HG02588 (cell line): ENCODE data around the gene PCDHGB4.
"Not testable (repeated sequence)": the region's sequence is repeated elsewhere in the genome, so short reads cannot be mapped to it uniquely, and the experiment has no call there.

Experiments
- ATAC-seq: cut with Tn5 transposase; IDR thresholded peaks from one replicate; pipeline ENCODE4 v1.9.1; 2021; ENCODE audit warnings: mild to moderate bottlenecking, moderate library complexity; ENCODE audit not compliant: unreplicated experiment

PCDHGB4 gene

DNA sequence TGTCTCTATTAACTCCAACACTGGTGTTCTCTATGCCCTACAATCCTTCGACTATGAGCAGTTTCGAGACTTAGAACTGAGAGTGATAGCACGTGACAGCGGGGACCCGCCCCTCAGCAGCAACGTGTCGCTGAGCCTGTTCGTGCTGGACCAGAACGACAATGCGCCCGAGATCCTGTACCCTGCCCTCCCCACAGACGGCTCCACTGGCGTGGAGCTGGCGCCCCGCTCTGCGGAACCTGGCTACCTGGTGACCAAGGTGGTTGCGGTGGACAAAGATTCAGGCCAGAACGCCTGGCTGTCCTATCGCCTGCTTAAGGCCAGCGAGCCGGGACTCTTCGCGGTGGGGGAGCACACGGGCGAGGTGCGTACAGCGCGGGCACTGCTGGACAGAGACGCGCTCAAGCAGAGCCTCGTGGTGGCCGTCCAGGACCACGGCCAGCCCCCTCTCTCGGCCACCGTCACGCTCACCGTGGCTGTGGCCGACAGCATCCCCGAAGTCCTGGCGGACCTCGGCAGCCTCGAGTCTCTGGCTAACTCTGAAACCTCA, 35.3 kb downstream of the PCDHGB4 start:
- no peak for ATAC-seq

DNA sequence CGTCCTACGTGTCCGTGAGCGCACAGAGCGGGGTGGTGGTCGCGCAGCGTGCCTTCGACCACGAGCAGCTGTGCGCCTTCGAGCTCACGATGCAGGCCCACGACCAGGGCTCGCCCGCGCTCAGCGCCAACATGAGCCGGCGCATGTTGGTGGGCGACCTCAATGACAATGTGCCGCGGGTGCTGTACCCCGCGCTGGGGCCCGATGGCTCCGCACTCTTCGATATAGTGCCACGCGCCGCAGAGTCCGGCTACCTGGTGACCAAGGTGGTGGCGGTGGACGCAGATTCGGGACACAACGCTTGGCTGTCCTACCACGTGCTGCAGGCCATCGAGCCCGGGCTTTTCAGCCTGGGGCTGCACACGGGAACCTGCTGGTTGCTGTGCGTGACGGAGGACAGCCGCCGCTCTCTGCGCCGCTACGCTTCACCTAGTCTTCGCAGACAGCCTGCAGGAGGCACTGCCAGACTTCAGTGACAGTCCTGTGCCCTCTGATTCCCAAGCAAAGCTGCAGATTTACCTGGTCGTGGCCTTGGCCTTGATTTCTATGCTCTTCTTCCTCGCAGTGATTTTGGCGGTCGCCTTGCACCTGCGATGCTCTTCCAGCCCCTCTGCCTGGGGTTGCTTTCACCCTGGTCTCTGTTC, 40.4 kb downstream of the PCDHGB4 start:
- no peak for ATAC-seq

DNA sequence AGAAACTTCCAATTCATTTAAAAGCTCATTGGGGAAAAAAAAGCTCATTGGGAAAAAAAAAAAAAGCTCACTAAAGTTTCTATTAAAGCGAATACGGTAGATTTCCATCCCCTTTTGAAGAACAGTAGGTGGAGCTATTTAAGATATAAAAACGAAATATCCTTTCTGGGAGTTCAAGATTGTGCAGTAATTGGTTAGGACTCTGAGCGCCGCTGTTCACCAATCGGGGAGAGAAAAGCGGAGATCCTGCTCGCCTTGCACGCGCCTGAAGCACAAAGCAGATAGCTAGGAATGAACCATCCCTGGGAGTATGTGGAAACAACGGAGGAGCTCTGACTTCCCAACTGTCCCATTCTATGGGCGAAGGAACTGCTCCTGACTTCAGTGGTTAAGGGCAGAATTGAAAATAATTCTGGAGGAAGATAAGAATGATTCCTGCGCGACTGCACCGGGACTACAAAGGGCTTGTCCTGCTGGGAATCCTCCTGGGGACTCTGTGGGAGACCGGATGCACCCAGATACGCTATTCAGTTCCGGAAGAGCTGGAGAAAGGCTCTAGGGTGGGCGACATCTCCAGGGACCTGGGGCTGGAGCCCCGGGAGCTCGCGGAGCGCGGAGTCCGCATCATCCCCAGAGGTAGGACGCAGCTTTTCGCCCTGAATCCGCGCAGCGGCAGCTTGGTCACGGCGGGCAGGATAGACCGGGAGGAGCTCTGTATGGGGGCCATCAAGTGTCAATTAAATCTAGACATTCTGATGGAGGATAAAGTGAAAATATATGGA, 43.0 kb downstream of the PCDHGB4 start, which contains the start of gene PCDHGA12:
Gene PCDHGA12 (plus strand): TSS at position 176 of the 782 bp plus-strand sequence. CDS start 253 bp downstream, at position 429.
- no peak for ATAC-seq

DNA sequence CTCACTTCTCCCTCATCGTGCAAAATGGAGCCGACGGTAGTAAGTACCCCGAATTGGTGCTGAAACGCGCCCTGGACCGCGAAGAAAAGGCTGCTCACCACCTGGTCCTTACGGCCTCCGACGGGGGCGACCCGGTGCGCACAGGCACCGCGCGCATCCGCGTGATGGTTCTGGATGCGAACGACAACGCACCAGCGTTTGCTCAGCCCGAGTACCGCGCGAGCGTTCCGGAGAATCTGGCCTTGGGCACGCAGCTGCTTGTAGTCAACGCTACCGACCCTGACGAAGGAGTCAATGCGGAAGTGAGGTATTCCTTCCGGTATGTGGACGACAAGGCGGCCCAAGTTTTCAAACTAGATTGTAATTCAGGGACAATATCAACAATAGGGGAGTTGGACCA, 43.8 kb downstream of the PCDHGB4 start:
- no peak for ATAC-seq

DNA sequence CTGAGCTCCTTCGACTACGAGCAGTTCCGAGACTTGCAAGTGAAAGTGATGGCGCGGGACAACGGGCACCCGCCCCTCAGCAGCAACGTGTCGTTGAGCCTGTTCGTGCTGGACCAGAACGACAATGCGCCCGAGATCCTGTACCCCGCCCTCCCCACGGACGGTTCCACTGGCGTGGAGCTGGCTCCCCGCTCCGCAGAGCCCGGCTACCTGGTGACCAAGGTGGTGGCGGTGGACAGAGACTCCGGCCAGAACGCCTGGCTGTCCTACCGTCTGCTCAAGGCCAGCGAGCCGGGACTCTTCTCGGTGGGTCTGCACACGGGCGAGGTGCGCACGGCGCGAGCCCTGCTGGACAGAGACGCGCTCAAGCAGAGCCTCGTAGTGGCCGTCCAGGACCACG, 44.8 kb downstream of the PCDHGB4 start:
- not testable (repeated sequence) for ATAC-seq

DNA sequence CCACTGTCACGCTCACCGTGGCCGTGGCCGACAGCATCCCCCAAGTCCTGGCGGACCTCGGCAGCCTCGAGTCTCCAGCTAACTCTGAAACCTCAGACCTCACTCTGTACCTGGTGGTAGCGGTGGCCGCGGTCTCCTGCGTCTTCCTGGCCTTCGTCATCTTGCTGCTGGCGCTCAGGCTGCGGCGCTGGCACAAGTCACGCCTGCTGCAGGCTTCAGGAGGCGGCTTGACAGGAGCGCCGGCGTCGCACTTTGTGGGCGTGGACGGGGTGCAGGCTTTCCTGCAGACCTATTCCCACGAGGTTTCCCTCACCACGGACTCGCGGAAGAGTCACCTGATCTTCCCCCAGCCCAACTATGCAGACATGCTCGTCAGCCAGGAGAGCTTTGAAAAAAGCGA, 45.2 kb downstream of the PCDHGB4 start:
- ATAC-seq, result not testable (repeated sequence)

DNA sequence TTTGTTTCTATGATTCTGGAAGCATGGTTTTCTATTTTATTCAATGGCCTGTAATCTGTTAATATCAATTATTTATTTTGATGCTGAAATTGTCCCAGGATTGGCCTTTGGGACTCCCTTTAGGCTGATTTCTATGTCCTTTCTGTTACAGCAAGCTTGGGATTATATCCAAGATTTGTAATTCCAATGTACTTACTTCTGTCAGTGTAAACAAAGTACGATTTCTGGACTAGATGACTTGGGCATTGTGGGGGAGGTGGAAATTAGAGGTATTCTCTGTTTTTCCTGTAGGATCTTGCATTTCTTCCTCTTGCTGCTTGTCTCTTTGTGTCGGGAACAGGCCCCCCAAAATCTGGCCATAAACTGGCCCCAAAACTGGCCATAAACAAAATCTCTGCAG, 46.5 kb downstream of the PCDHGB4 start:
- ATAC-seq, result no peak

DNA sequence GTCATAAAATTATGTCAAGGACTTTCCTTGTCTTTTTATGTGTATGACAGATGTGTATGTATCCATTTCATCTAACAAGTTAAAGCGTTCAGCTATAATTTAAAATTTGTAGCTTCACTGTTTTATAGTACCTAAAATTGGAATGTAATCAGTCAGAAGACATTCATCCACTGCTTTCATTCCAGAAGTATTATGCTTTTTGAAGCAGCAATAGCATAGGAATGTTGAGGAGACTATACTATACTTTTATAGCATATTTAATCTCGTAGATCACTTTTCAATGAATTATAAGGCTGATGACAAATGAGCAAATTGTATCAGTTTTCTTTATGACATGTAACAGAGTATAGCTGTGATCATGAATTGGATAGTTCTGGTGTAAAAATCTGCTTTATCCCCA, 49.7 kb downstream of the PCDHGB4 start:
- ATAC-seq, result no peak

DNA sequence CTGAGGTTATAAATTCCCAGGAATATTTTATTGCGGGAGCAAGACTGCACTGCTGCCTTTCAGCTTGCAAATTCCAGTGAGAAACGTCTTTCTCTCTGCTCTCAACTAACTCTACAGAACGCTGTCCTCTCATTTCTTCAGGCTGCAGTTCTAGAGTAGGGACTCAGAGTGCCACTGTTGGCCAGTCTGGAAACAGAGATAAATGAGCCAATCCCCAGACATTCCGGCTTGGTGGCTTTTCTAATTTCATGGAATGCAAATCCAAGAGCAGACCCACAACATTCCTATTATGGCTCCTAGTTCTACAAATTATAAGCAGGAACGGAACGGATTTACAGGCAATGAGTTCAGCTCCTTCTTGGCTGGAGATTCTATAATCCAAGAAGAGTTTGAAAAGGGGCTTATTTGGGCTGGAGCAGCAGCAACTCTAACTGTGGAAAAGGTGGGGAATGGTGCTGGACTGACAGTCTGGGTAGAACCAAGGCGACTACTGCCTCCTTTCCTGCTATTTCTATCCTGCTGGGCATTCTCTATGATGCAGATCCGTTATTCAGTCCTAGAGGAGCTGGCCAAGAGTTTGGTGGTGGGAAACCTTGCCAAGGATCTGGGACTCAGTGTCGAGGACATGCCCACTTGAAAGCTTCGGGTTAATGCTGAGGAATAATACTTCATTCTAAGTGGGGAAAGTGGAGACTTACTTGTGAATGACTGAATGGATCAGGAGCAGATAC, 52.1 kb downstream of the PCDHGB4 start:
- no peak for ATAC-seq
